ENCODE data around the gene NINJ1.

Gene NINJ1

DNA sequence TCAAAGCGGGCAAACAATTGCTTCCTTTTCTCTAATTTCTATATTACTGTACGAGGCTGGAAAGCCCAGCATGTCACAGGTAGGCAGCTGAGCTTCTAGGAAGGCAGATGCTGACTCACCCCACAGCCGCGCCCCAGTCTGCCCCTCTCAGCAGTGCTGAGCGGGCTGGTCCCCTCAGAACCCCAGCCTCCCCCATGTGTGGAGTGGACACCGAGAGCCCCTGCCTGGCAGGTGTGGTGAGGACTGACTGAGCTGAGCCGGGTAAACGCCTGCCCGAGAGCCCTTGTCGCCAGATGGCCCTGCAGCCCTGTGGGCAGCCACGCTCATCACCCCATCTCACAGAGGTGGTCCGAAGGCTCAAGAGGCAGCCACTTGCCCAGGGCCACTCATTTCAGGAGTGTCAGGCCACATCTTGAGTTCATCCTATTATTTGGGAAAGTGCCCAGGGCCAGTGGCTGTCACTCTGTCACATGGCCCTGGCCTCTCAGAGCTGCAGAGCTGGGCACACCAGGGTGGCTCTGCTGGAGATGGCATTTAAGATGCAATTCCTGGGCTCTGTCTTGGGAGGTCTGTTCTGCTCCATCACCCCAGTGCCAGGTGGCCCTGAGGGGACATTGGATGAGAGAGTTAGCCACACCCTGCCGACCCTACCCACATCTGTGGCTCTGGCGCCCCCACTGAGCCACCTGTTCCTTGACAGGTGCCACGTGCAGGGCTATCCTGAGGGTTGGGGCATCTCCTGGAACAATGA is 25.6 kb downstream of the NINJ1 start:
- peaks cover 2% of the 10 kb centered on the region for H4K20me1 ChIP-seq (ENCODE audit: insufficient read depth, low read length, poor library complexity, severe bottlenecking)
- H2AFZ ChIP-seq (ENCODE audit: low read length) = no peak overlapping the region
- H3K36me3 ChIP-seq (ENCODE audit: insufficient read depth, low read length) = peaks cover 53% of the 10 kb centered on the region; the same call in 1 of the 2 replicates
- H3K79me2 ChIP-seq (ENCODE audit: insufficient read depth, low read length) = peaks cover 52% of the 10 kb centered on the region; the same call in 1 of the 2 replicates
- no peaks in the 10 kb centered on the region for H3F3A ChIP-seq (ENCODE audit: low read depth)
- no peaks in the 10 kb centered on the region for H3K9me3 ChIP-seq (ENCODE audit: insufficient read depth, low read depth, low read length)
- no peak overlapping the region for H3K4me3 ChIP-seq (ENCODE audit: low read length, poor library complexity, severe bottlenecking)
- TF ChIP-seq, protein P1, sequence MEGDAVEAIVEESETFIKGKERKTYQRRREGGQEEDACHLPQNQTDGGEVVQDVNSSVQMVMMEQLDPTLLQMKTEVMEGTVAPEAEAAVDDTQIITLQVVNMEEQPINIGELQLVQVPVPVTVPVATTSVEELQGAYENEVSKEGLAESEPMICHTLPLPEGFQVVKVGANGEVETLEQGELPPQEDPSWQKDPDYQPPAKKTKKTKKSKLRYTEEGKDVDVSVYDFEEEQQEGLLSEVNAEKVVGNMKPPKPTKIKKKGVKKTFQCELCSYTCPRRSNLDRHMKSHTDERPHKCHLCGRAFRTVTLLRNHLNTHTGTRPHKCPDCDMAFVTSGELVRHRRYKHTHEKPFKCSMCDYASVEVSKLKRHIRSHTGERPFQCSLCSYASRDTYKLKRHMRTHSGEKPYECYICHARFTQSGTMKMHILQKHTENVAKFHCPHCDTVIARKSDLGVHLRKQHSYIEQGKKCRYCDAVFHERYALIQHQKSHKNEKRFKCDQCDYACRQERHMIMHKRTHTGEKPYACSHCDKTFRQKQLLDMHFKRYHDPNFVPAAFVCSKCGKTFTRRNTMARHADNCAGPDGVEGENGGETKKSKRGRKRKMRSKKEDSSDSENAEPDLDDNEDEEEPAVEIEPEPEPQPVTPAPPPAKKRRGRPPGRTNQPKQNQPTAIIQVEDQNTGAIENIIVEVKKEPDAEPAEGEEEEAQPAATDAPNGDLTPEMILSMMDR (conservative IDR thresholded peaks at IDR 0.05; ENCODE audit: low read length) = no peak
- TF ChIP-seq EZH2phosphoT487 (IDR thresholded peaks at IDR 0.05; ENCODE audit: borderline replicate concordance) = no peak
- no peaks in the 10 kb centered on the region for H3K9me2 ChIP-seq (replicated peaks; ENCODE audit: low read depth, low read length)
- H3K4me2 ChIP-seq (ENCODE audit: low read depth, low read length, poor library complexity, severe bottlenecking) = no peak overlapping the region
- no peaks in the 10 kb centered on the region for H3K27me3 ChIP-seq (ENCODE audit: insufficient read depth, low read length, poor library complexity, severe bottlenecking)
- H3K4me1 ChIP-seq (ENCODE audit: insufficient read depth, low read length, poor library complexity, severe bottlenecking) = peaks cover 14% of the 10 kb centered on the region
- no peak overlapping the region for H3K9ac ChIP-seq (ENCODE audit: low read depth, low read length, poor library complexity, severe bottlenecking)

DNA sequence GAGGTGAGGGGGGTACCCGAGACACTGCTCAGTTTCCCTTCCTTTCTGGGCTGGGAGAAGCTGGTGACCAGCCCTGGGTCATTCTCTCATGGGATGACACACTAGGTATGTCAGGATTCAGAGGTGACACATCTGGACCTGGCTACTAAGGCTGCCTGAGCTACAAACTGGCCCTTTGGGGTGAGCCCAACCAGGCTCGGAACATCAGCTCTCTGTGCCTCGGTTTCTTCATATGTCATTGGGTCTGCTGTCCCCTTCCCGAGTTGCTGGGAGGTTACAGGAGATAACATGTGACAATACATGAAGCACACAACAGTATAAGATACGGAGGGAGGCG is 26.3 kb downstream of the NINJ1 start:
- Histone ChIP-seq H3K4me3 (ENCODE audit: low read length, poor library complexity, severe bottlenecking) (no peak overlapping the region), H4K20me1 (ENCODE audit: insufficient read depth, low read length, poor library complexity, severe bottlenecking) (peaks cover 2% of the 10 kb centered on the region), H3K4me1 (ENCODE audit: insufficient read depth, low read length, poor library complexity, severe bottlenecking) (peaks cover 14% of the 10 kb centered on the region), H3F3A (ENCODE audit: low read depth) (no peaks in the 10 kb centered on the region), H3K4me2 (ENCODE audit: low read depth, low read length, poor library complexity, severe bottlenecking) (no peak overlapping the region), H3K9me2 (replicated peaks; ENCODE audit: low read depth, low read length) (no peaks in the 10 kb centered on the region), H3K79me2 (ENCODE audit: insufficient read depth, low read length) (peaks cover 59% of the 10 kb centered on the region; the same call in 1 of the 2 replicates), H2AFZ (ENCODE audit: low read length) (no peak overlapping the region), H3K9me3 (ENCODE audit: insufficient read depth, low read depth, low read length) (no peaks in the 10 kb centered on the region), H3K27me3 (ENCODE audit: insufficient read depth, low read length, poor library complexity, severe bottlenecking) (no peaks in the 10 kb centered on the region), H3K9ac (ENCODE audit: low read depth, low read length, poor library complexity, severe bottlenecking) (no peak overlapping the region), H3K36me3 (ENCODE audit: insufficient read depth, low read length) (peaks cover 46% of the 10 kb centered on the region; the same call in 1 of the 2 replicates)
- no peak for TF ChIP-seq EZH2phosphoT487 (IDR thresholded peaks at IDR 0.05; ENCODE audit: borderline replicate concordance)
- TF ChIP-seq, protein P1 (conservative IDR thresholded peaks at IDR 0.05; ENCODE audit: low read length) = no peak

DNA sequence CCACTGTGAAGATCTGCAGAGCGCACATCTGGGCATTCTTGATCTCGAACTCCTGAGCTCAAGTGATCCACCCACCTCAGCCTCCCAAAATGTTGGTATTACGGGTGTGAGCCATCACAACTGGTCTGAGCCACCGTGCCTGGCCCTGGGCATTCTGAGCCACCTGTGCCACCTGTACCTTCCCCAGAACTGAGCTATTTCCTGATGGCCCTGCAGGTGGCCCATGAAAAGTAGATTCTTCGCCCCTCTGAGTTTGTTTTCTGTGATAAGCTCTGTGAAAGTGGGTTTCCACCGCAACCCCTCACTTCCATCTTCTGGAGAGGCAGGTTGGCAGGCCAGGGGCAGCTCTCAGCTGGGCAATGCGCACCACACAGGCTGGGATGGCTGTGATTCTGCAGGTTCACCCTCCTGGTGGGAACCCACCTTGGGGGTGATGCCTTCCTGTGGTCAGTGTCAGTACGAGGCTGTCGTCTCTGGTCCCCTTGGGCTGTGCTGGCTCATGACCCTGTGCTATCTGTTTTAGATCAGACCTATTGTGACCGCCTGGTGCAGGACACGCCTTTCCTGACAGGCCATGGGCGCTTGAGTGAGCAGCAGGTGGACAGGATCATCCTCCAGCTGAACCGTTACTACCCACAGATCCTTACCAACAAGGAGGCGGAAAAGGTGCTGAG is 26.8 kb downstream of the NINJ1 start:
- H3K79me2 ChIP-seq (ENCODE audit: insufficient read depth, low read length) = peaks cover 64% of the 10 kb centered on the region
- H3K4me2 ChIP-seq (ENCODE audit: low read depth, low read length, poor library complexity, severe bottlenecking) = no peak overlapping the region
- no peaks in the 10 kb centered on the region; the same call in 1 of the 2 replicates for H3K9me3 ChIP-seq (ENCODE audit: insufficient read depth, low read depth, low read length)
- no peak overlapping the region for H3K9ac ChIP-seq (ENCODE audit: low read depth, low read length, poor library complexity, severe bottlenecking)
- no peak overlapping the region for H3K4me3 ChIP-seq (ENCODE audit: low read length, poor library complexity, severe bottlenecking)
- H3K27me3 ChIP-seq (ENCODE audit: insufficient read depth, low read length, poor library complexity, severe bottlenecking) = no peaks in the 10 kb centered on the region
- H3K9me2 ChIP-seq (replicated peaks; ENCODE audit: low read depth, low read length) = no peaks in the 10 kb centered on the region
- no peaks in the 10 kb centered on the region for H3F3A ChIP-seq (ENCODE audit: low read depth)
- peaks cover 14% of the 10 kb centered on the region for H3K4me1 ChIP-seq (ENCODE audit: insufficient read depth, low read length, poor library complexity, severe bottlenecking)
- no peak overlapping the region for H2AFZ ChIP-seq (ENCODE audit: low read length)
- no peak for TF ChIP-seq EZH2phosphoT487 (IDR thresholded peaks at IDR 0.05; ENCODE audit: borderline replicate concordance)
- TF ChIP-seq, protein P1 (conservative IDR thresholded peaks at IDR 0.05; ENCODE audit: low read length) = no peak
- peaks cover 42% of the 10 kb centered on the region; the same call in 1 of the 2 replicates for H3K36me3 ChIP-seq (ENCODE audit: insufficient read depth, low read length)
- H4K20me1 ChIP-seq (ENCODE audit: insufficient read depth, low read length, poor library complexity, severe bottlenecking) = peaks cover 2% of the 10 kb centered on the region

All from Loucy (cell line).